ENCODE data around the gene PSD.
A peak's percentile ranks its signal among the peaks of the same experiment; 100 is the strongest.

PSD gene

GRCh38 chr10:102455893-102456471 is 37.4 kb upstream of the PSD start (continued):
- TF ChIP-seq ZNF24 (tag by site-specific recombination; IDR thresholded peaks at IDR 0.05): peak; percentile 90
- peak; percentile 97 for TF ChIP-seq ZEB2 (tag by site-specific recombination; IDR thresholded peaks at IDR 0.05)
- TF ChIP-seq EGR2 (tag by site-specific recombination; IDR thresholded peaks at IDR 0.05; ENCODE audit: low read depth): no peak
- peak; percentile 47 for TF ChIP-seq OSR2 (tag by site-specific recombination; IDR thresholded peaks at IDR 0.05)
- no peak for TF ChIP-seq ELK4 (IDR thresholded peaks at IDR 0.05; ENCODE audit: borderline replicate concordance, low read depth, low read length)
- peak; percentile 69; the same call in 1 of the 2 replicates for TF ChIP-seq IKZF3 (tag by site-specific recombination; IDR thresholded peaks at IDR 0.05)
- TF ChIP-seq ZNF843 (tag by site-specific recombination; IDR thresholded peaks at IDR 0.05): 0 out of 2 replicates have a peak, but pooled peaks have one; percentile 28
- peak; percentile 84 for TF ChIP-seq ZNF692 (tag by site-specific recombination; IDR thresholded peaks at IDR 0.05)
- TF ChIP-seq ZNF404 (tag by site-specific recombination; IDR thresholded peaks at IDR 0.05): no peak
- peak; percentile 39; the same call in 1 of the 2 replicates for TF ChIP-seq ZNF398 (tag by site-specific recombination; IDR thresholded peaks at IDR 0.05)
- no peak for TF ChIP-seq ZNF2 (tag by site-specific recombination; IDR thresholded peaks at IDR 0.05)
- no peak for TF ChIP-seq ZBTB44 (tag by site-specific recombination; IDR thresholded peaks at IDR 0.05)
- TF ChIP-seq ZNF391 (tag by site-specific recombination; IDR thresholded peaks at IDR 0.05; ENCODE audit: borderline replicate concordance, low read depth): 0 out of 2 replicates have a peak, but pooled peaks have one; percentile 39
- TF ChIP-seq ZBTB10 (tag by site-specific recombination; IDR thresholded peaks at IDR 0.05): peak; percentile 54; the same call in 1 of the 2 replicates
- TF ChIP-seq REST (tag by site-specific recombination; IDR thresholded peaks at IDR 0.05): 0 out of 2 replicates have a peak, but pooled peaks have one; percentile 31
- TF ChIP-seq ZNF785 (tag by site-specific recombination; IDR thresholded peaks at IDR 0.05): peak; percentile 31; the same call in 1 of the 2 replicates
- no peak for TF ChIP-seq ZNF658 (tag by site-specific recombination; IDR thresholded peaks at IDR 0.05)
- peak; percentile 81 for TF ChIP-seq PATZ1 (tag by site-specific recombination; IDR thresholded peaks at IDR 0.05)
- 0 out of 2 replicates have a peak, but pooled peaks have one; percentile 20 for TF ChIP-seq ZNF561 (tag by site-specific recombination; IDR thresholded peaks at IDR 0.05; ENCODE audit: borderline replicate concordance)
- peak; percentile 89 for TF ChIP-seq PRDM10 (tag by site-specific recombination; IDR thresholded peaks at IDR 0.05)

Data from HEK293 (cell line).